Colonic mucosa (tissue), 4 donors: ENCODE results near the gene SCOC. TPM values are rescaled to one million over a fixed set of nuclear protein-coding genes. Genes with fewer than 3 reads are reported as not detected.
A peak's percentile ranks its signal among the peaks of the same experiment; 100 is the strongest.

ENCODE experiments used
- DNase-seq: peaks from one replicate; pipeline ENCODE4 v3.0.0-alpha.2; 2020
- H3K27ac ChIP-seq: fragments of 200-600 bp; one replicate; pipeline ENCODE4 v1.8.0; 2021
- H3K27me3 ChIP-seq: fragments of 200-600 bp; one replicate; pipeline ENCODE4 v1.8.0; 2021
- H3K36me3 ChIP-seq: fragments of 200-600 bp; one replicate; pipeline ENCODE4 v1.8.0; 2021
- H3K4me1 ChIP-seq: fragments of 200-600 bp; one replicate; pipeline ENCODE4 v1.8.0; 2021; ENCODE audit warnings: mild to moderate bottlenecking
- H3K4me3 ChIP-seq: fragments of 200-600 bp; one replicate; pipeline ENCODE4 v1.8.0; 2021
- H3K9ac ChIP-seq, 2 donors: one replicate each; pipeline ENCODE4 v1.7.0; 2013; ENCODE audit warnings: control low read depth in 2 of 2, low read depth in 2 of 2, low read length in 2 of 2
- H3K9me3 ChIP-seq: fragments of 200-600 bp; one replicate; pipeline ENCODE4 v1.8.0; 2021
- intact Hi-C: fragments of 100-400 bp; cut with DNase I; formaldehyde crosslinking; loops from one replicate; pipeline ENCODE4 v1.14.1; 2022
- total RNA-seq, 2 donors: library from RNA; stranded (reverse); fragmentation: NEBNext Ultra II Directional in 1 of 2; extraction: Animal tissue kit (Norgen Biotek cat#: 25700) in 1 of 2; gene quantifications; one replicate each; pipeline ENCODE4 v1.2.1, GENCODE V29; 2021
- TF ChIP-seq, protein P1 (sequence below): fragments of 200-600 bp; IDR thresholded peaks from one replicate; pipeline ENCODE4 v1.8.0; 2022; ENCODE audit warnings: antibody characterized with exemption, mild to moderate bottlenecking
- donor health status: healthy.
- donor health status: DM: no; HTN: no; CAD: no.
- donor health status: DM: no; HTN: no; CAD: no.

Gene SCOC
- total RNA-seq, 2 donors from 2014 or later = 58.5 to 65.0 TPM

GRCh38 chr4:140353786-140354185 is 19.7 kb upstream of the SCOC start:
- Histone ChIP-seq H3K4me3 (no peak overlapping the region), H3K27ac (no peak overlapping the region), H3K36me3 (no peaks in the 10 kb centered on the region), H3K4me1 (no peaks in the 10 kb centered on the region), H3K9me3 (no peaks in the 10 kb centered on the region), H3K9ac (no peak overlapping the region), H3K27me3 (no peaks in the 10 kb centered on the region)
- no peak for DNase-seq
- TF ChIP-seq, protein P1, sequence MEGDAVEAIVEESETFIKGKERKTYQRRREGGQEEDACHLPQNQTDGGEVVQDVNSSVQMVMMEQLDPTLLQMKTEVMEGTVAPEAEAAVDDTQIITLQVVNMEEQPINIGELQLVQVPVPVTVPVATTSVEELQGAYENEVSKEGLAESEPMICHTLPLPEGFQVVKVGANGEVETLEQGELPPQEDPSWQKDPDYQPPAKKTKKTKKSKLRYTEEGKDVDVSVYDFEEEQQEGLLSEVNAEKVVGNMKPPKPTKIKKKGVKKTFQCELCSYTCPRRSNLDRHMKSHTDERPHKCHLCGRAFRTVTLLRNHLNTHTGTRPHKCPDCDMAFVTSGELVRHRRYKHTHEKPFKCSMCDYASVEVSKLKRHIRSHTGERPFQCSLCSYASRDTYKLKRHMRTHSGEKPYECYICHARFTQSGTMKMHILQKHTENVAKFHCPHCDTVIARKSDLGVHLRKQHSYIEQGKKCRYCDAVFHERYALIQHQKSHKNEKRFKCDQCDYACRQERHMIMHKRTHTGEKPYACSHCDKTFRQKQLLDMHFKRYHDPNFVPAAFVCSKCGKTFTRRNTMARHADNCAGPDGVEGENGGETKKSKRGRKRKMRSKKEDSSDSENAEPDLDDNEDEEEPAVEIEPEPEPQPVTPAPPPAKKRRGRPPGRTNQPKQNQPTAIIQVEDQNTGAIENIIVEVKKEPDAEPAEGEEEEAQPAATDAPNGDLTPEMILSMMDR = no peak
- intact Hi-C loops = loop anchor here (10.0 kb wide), 1 partner anchor 261 kb away; no protein-coding TSS in a partner anchor

DNA sequence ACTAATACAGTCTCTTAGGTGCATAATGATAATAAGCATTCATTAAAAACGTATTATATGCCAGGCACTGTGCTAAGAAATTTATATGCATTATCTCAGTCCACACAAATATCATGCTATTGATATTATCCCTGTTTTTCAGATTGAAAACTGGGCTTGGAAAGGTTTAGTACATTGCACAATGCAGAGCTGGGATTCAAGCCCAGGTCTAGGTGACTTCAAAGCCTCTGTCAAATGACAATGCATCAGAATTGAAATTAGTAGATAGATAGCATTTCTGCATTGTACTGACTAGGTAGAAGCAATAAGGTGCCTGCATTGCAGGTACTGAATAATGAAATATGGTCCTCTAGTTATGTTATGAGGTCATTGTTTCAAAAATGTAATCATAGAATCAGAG is 18.2 kb upstream of the SCOC start:
- no peaks in the 10 kb centered on the region for H3K27me3 ChIP-seq
- no peaks in the 10 kb centered on the region for H3K9me3 ChIP-seq
- DNase-seq = no peak
- no peak overlapping the region for H3K27ac ChIP-seq
- TF ChIP-seq, protein P1 = no peak
- no peak overlapping the region for H3K9ac ChIP-seq
- H3K4me3 ChIP-seq = no peak overlapping the region
- no peaks in the 10 kb centered on the region for H3K4me1 ChIP-seq
- intact Hi-C loops = loop anchor here (10.0 kb wide), 1 partner anchor 260 kb away; no protein-coding TSS in a partner anchor
- H3K36me3 ChIP-seq = no peaks in the 10 kb centered on the region

GRCh38 chr4:140357868-140358267 is 15.6 kb upstream of the SCOC start:
- intact Hi-C loops = loop anchor here (10.0 kb wide), 1 partner anchor 257 kb away; no protein-coding TSS in a partner anchor
- Histone ChIP-seq H3K4me1 (no peaks in the 10 kb centered on the region), H3K27me3 (no peaks in the 10 kb centered on the region), H3K27ac (no peak overlapping the region), H3K9me3 (no peaks in the 10 kb centered on the region), H3K36me3 (no peaks in the 10 kb centered on the region), H3K9ac (no peak overlapping the region), H3K4me3 (no peak overlapping the region)
- TF ChIP-seq, protein P1 = no peak
- DNase-seq = no peak

DNA sequence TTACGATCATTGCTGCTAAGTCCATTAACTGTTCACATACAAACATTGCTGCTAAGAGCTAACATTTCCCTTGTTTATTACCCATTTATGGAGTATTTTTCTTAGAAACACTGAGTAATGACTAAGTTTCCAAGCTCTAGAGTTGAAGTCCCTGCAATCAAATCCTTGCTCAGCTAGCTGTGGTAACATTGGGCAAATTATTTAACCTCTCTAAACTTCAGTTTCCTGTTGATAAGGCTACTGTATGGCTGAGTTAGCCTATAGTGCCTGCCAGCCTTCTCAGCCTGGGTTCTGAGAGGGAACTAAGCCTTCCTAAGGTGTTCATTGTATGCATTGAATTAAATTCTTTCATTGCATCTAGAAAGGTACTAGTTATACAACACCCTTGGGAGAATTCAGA is 15.2 kb upstream of the SCOC start:
- DNase-seq = no peak
- Histone ChIP-seq H3K36me3 (no peaks in the 10 kb centered on the region), H3K9ac (no peak overlapping the region), H3K9me3 (no peaks in the 10 kb centered on the region), H3K4me3 (no peak overlapping the region), H3K27ac (no peak overlapping the region), H3K4me1 (no peaks in the 10 kb centered on the region), H3K27me3 (no peaks in the 10 kb centered on the region)
- intact Hi-C loops = loop anchor here (10.0 kb wide), 1 partner anchor 257 kb away; no protein-coding TSS in a partner anchor
- TF ChIP-seq, protein P1 = no peak

GRCh38 chr4:140359562-140360427 is 13.7 kb upstream of the SCOC start:
- no peaks in the 10 kb centered on the region for H3K36me3 ChIP-seq
- intact Hi-C loops = loop anchor here (10.0 kb wide), 1 partner anchor 255 kb away; no protein-coding TSS in a partner anchor
- no peak overlapping the region for H3K27ac ChIP-seq
- H3K4me3 ChIP-seq = no peak overlapping the region
- TF ChIP-seq, protein P1 = peak; percentile 93
- H3K9ac ChIP-seq = no peak overlapping the region
- H3K27me3 ChIP-seq = no peaks in the 10 kb centered on the region
- DNase-seq = peak; percentile 90
- no peaks in the 10 kb centered on the region for H3K9me3 ChIP-seq
- no peaks in the 10 kb centered on the region for H3K4me1 ChIP-seq
